DMS 273 treated with DMSO at 0.1 percent for 48 hours (cell line): ENCODE measurements around the gene KRTAP19-6.
"Not testable (repeated sequence)": the region's sequence is repeated elsewhere in the genome, so short reads cannot be mapped to it uniquely, and the experiment has no call there.

Experiments used
- DNase-seq: peaks from one replicate; lab custom pipeline; 2025; lab: John Stamatoyannopoulos, UW

KRTAP19-6 gene

DNA sequence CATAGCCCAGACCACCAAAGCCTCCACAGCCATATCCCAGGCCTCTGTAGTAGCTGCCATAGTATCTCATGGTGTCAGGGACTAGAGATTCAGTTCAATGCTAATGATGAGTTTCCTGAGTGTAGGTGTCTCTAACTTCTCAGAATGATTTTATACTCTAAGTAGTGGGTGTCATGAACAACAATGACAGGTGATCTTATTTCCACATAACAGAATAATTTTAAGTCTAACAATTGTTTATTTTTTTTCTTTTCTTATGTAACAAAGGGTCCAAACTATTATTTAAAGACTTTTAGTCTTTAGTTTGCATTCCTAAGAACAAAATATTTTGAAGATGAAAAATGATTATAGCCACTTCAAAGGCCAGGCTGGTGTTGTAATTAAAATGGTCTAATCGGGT is at the start of gene KRTAP19-6:
Gene KRTAP19-6 (minus strand): TSS at position 101 of the 400 bp plus-strand sequence. CDS start 31 bp downstream, at position 70.
- DNase-seq = no peak

GRCh38 chr21:30590297-30590696 is 48.6 kb upstream of the KRTAP19-6 start, which contains the start of gene KRTAP22-2:
TSS of gene KRTAP22-2 (minus strand) at chr21:30590397.
- DNase-seq = no peak

DNA sequence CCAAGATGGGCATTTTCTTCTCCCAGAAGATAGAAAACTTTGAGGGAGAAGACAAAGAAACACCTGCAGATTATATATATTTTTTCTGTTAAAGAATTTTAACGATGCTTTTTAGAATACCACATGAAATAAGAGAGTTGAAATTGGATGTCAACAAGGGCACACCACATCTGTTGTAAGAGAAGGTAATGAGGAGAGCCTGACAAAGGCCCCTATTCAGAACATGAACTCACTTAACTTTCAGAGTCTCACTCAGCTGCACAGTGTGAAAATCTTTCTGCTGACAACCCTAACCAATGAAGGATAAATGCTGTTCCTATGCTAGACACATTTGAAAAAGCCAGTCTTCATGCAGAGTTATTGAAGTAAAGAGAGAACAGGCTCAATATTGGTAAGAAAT is 41.2 kb upstream of the KRTAP19-6 start:
- no peak for DNase-seq

DNA sequence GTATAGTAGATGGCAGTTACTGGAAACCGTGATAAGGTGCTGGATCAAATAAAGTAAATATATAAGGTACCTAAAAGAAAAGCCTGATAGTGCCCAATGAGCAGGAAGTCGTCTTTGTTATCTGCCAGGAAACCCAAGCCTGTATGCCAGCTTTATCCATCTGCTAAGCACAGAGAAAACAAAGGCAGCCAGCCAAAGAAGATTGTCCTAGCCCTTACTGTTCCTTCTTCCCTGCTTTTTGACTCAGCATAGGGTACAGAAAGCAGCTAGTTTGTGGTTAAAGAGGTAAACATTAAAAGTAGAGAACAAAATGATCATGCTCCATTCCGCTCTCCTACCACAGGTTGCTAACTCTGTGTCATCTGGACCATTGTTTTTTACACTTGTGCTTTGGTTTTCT is 38.5 kb upstream of the KRTAP19-6 start:
- no peak for DNase-seq

- no peak for DNase-seq
Observed at GRCh38 chr21:30579346-30579745, 37.7 kb upstream of the KRTAP19-6 start.

- DNase-seq = no peak
Observed at GRCh38 chr21:30577766-30578165, 36.1 kb upstream of the KRTAP19-6 start.

DNA sequence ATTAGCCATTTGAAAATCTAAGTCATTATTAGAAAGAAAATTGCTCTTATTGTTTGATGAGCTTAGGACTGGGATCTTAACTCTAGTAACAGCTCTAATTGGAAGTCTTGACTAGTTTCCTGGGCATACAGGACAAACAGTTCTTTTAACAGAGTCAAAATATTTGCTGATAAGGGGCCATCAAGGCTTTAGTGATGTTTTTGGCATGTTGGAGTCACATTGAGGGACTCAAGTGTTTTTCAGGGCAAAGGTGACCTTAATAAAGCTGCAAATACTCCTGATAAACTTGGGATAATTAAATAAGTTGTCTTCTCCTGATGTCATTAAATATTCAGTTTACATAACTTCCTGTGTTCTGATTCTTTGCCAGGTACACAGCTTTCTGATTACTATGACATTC is 26.0 kb upstream of the KRTAP19-6 start:
- DNase-seq = no peak

DNA sequence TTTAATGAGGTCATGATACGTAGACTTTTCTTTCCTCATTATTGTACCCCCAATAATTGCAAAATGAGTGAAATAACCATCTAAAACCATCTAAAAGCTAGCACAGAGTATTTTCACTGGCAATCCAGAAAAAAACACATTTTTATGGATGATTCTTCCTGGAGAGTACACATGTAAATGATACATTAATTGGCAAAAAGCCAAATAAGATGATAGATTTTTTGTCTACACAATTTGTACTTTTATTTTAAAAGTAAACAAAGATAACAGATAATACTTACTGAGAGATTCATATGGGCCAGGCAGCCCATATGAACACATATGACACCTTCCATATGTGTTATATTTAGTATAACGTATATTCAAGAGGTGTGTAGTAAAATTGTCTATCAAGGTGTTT is 22.0 kb upstream of the KRTAP19-6 start:
- no peak for DNase-seq

DNA sequence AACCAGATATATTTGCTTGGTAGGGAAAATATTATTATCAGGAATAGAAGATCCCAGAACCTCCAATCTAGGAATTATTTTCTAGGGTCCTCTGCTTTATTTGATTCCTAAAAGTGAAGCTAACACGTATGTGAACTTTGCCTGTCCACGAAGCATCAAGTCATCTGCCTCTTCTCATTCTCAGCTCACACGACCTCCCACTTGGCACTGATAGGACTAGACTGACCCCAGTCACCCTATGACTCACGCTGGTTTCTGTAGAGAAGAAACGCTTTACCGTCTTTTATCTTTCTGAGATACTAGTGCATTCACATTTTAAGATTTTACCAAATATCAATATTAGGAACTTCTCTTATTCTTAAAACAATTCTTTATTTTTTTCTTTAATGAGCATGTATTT is 21.4 kb upstream of the KRTAP19-6 start:
- DNase-seq = no peak

DNA sequence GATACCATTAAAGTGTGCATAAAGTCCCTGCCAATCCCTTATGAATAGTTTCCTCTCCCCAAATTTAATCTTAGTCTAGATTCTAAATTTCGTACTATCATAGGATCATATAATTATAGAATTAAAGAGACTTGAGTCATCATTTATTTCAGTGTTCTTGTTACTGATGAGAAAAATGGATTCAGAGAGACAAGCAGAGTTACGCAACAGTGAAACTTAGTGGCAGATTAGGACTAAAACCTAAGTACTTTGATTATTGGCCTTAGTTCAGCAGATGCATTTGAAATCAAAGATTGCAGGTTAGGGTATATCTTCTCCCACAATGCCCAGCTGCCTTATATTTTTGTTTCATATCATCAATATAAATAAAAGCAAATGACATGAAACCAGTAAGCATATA is 20.3 kb upstream of the KRTAP19-6 start:
- no peak for DNase-seq

GRCh38 chr21:30561264-30561895 is 19.7 kb upstream of the KRTAP19-6 start, which contains the start of gene KRTAP19-7:
TSS of gene KRTAP19-7 (minus strand) at chr21:30561314. CDS start at chr21:30561289, 25 bp downstream.
- DNase-seq = no peak

GRCh38 chr21:30555095-30555494 is 13.4 kb upstream of the KRTAP19-6 start:
- no peak for DNase-seq

GRCh38 chr21:30552782-30553181 is 11.1 kb upstream of the KRTAP19-6 start:
- DNase-seq = no peak

DNA sequence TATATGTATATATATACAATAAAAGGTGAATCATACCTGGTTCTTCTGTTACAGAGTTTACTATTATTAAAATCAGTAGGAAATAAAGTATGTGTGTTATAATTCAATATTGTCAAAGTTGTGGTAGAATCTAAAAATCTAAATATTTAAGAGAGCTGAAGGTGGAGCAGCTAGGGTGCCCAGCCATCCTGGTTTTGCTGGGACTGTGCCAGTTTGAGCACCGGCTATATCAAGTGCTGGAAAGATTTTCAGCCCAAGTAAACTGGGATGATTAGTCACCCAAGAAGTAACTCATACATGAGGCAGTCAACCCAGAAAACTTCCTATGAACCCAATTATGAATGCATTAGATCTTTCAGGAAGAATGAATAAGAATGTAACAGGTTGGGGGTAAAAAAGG is 22.8 kb downstream of the KRTAP19-6 start:
- DNase-seq = no peak

- DNase-seq = no peak
Observed at GRCh38 chr21:30515681-30516080, 26.0 kb downstream of the KRTAP19-6 start.

GRCh38 chr21:30505621-30506205 is 36.0 kb downstream of the KRTAP19-6 start:
- DNase-seq = not testable (repeated sequence)

GRCh38 chr21:30502041-30502440 is 39.6 kb downstream of the KRTAP19-6 start, which contains the start of gene KRTAP19-5:
TSS of gene KRTAP19-5 (minus strand) at chr21:30502141. CDS start at chr21:30502090, 51 bp downstream.
- DNase-seq = no peak

DNA sequence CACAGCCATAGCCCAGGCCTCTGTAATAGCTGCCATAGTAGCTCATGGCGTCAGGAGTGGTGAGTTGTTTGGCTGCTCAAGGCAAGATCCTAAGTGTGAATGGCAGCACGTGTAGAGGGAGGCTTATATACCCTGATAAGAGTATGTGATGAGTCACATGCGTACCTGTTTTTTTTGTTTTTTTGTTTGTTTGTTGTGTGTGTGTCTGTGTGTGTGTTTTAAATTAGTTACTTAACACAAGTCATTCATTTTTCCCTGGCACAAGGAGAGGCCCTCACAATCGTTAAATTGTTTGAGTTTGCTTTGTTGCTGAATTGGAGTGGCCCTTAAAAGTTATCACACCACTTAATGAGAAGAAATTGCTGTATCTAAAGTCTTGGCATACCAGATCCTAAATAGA is 44.6 kb downstream of the KRTAP19-6 start, which contains the start of gene KRTAP19-4:
Gene KRTAP19-4 (minus strand): TSS at position 101 of the 400 bp plus-strand sequence. CDS start 55 bp downstream, at position 46.
- no peak for DNase-seq

GRCh38 chr21:30491963-30492428 is 49.7 kb downstream of the KRTAP19-6 start, which contains the start of gene KRTAP19-3:
TSS of gene KRTAP19-3 (minus strand) at chr21:30492013. CDS start at chr21:30491957, 56 bp downstream.
- DNase-seq = no peak
